ENCODE measurements around the gene ZNF268. TPM values are rescaled to one million over a fixed set of nuclear protein-coding genes. Genes with fewer than 3 reads are reported as not detected.
A peak's percentile ranks its signal among the peaks of the same experiment; 100 is the strongest.

The ZNF268 gene
- total RNA-seq, result 25.8 TPM

DNA sequence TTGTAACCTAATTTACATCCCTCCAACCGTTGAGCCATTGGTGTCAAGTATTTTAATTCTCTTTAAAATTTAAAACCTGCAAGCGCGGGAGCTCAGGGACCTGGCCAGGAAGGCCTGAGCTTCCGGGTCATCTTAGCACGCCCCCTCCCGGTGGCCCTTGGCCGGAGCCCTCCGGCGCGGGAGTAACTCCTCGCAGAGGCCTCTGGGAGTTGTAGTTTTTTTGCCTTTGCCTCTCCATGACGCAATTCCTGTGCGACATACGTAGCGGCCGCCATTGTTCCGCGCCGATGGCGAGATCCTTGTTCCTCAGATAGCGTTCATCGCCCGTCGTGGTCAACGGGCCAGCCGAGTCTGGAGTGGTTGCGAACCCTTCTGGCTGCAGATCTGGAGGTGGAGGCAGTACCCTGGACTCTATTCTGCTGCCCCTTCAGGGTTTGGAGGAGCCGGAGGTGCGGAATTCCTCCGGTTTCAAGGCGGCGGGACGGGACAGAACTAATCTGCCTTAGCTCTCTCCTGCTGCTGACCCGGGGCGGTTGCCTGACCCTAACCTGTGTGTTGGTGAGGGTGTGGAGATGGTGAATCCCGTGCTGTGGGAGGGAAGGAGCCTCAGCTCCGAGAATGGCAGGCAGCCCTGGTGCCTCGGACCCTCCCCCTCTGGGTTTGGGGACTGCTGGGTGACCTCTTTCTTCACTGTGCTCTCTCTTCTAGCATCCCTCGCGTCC lies at the start of gene ZNF268:
ZNF268 (plus strand) TSS at position 258 of the 722 bp plus-strand sequence. CDS start 503 bp downstream, outside the sequence.
- ATAC-seq, result peak; percentile 99
- DNase-seq (ENCODE audit: low spot score), result peak; percentile 95
- intact Hi-C loops (cut with DNase I), result no loop called here

DNA sequence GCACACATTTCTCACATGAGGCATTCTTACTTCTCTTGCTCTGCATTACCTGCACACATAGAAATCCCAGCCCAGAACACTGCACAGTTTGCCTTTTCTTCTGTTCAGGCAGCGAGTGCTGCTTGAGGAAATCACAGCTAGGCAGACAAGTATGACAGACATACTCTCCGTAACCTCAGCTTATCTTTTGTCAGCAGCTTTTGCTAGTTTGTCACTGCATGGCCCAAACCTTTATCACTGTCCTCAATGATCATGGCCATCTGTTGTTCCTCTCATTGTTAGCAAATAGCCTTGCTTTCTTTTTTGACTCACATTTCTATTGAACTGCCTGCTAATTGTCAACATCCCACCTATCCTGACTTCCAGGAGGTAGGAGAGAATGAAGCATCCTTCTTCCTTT lies 45.5 kb upstream of the ZNF268 start:
- ATAC-seq, result no peak
- DNase-seq (ENCODE audit: low spot score), result no peak
- intact Hi-C loops (cut with DNase I), result no loop called here

DNA sequence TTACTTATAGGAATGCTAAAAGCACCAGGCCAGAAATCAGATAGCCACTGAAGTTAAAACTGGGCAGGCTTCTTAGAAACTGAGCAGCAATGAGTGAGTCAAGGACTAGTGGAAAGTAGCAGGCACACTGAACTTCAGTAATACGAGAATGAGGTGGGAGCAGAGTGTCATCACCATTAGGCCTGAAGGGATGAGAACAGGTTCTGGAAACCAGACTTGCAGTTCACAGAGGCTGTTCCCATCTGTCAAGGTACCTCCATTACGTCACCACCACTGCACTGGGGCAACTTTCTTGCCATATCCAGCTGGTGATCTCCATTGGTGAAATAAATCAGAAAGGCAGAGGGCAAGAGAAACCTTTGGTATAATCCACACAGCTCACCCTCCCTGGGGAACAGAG lies 35.3 kb upstream of the ZNF268 start:
- DNase-seq (ENCODE audit: low spot score) (no peak), ATAC-seq (no peak)
- intact Hi-C loops (cut with DNase I), result no loop called here

DNA sequence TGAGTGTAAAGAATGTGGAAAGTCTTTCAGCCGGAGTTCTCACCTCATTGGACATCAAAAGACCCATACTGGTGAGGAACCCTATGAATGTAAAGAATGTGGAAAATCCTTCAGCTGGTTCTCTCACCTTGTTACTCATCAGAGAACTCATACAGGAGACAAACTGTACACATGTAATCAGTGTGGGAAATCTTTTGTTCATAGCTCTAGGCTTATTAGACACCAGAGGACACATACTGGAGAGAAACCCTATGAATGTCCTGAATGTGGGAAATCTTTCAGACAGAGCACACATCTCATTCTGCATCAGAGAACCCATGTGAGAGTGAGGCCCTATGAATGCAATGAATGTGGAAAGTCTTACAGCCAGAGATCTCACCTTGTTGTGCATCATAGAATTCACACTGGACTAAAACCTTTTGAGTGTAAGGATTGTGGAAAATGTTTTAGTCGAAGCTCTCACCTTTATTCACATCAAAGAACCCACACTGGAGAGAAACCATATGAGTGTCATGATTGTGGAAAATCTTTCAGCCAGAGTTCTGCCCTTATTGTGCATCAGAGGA lies 25.1 kb upstream of the ZNF268 start:
- intact Hi-C loops (cut with DNase I), result no loop called here
- ATAC-seq (no peak), DNase-seq (ENCODE audit: low spot score) (no peak)

DNA sequence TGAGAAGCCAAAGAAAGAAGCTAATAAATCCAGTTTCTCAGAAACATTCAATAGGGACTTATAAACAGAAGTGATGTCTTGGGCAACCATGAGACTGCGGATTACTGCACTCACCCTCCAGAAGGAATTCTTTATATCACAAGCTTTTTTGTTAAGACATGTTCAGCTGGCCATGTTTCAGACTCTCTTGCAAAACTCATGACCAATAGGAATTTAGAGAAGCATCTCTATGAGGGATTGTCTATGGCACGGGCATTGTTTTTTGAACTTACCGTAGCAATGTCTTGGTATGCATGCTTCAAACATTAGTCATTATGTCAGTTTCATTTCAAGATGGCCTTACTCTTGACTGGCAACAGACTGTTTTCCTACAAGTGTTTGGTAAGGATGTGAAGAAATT lies 15.5 kb upstream of the ZNF268 start:
- ATAC-seq (no peak), DNase-seq (ENCODE audit: low spot score) (no peak)
- intact Hi-C loops (cut with DNase I), result no loop called here

GRCh38 chr12:133172491-133172890 lies 8.8 kb upstream of the ZNF268 start:
- intact Hi-C loops (cut with DNase I), result no loop called here
- no peak for DNase-seq (ENCODE audit: low spot score)
- ATAC-seq, result no peak

GRCh38 chr12:133174901-133175300 lies 6.4 kb upstream of the ZNF268 start:
- intact Hi-C loops (cut with DNase I), result no loop called here
- ATAC-seq (no peak), DNase-seq (ENCODE audit: low spot score) (no peak)

GRCh38 chr12:133180669-133181068 lies 626 bp upstream of the ZNF268 start:
- DNase-seq (ENCODE audit: low spot score) (no peak), ATAC-seq (no peak)
- intact Hi-C loops (cut with DNase I), result no loop called here

- intact Hi-C loops (cut with DNase I), result no loop called here
- ATAC-seq, result no peak
- DNase-seq (ENCODE audit: low spot score), result no peak
These were observed 8.9 kb downstream of the ZNF268 start for GRCh38 chr12:133190176-133190575.

DNA sequence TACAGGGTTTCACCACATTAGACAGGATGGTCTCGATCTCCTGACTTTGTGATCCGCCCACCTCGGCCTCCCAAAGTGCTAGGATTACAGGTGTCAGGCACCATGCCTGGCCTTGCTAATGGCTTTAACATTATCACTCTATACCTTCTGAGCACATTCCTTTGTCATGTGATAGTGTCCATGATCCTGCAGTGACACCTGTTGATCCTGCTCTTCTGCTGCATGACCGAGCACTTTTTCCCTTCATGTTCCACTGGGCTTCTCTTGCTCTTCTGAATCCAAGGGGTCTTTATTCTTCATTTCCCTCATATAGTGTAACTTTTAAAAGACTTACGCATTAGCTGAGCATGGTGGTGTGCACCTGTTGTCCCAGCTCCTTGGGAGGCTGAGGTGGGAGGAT lies 11.6 kb downstream of the ZNF268 start:
- DNase-seq (ENCODE audit: low spot score), result no peak
- intact Hi-C loops (cut with DNase I), result no loop called here
- no peak for ATAC-seq

DNA sequence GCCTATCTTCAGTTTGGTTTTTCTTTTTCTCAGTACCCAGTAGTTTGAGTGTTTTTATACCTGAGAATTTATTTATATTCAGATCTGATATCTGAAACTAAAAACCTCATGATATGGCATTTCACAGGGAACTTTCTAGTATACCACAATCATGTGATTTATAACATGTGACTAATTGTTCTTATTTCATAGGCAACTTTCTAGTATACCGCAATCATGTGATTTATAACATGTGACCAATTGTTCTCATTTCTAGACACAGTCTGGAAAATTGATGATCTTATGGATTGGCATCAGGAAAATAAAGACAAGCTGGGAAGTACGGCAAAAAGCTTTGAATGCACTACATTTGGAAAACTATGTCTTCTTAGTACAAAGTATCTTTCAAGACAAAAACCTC lies 20.6 kb downstream of the ZNF268 start:
- intact Hi-C loops (cut with DNase I), result no loop called here
- no peak for ATAC-seq
- no peak for DNase-seq (ENCODE audit: low spot score)

DNA sequence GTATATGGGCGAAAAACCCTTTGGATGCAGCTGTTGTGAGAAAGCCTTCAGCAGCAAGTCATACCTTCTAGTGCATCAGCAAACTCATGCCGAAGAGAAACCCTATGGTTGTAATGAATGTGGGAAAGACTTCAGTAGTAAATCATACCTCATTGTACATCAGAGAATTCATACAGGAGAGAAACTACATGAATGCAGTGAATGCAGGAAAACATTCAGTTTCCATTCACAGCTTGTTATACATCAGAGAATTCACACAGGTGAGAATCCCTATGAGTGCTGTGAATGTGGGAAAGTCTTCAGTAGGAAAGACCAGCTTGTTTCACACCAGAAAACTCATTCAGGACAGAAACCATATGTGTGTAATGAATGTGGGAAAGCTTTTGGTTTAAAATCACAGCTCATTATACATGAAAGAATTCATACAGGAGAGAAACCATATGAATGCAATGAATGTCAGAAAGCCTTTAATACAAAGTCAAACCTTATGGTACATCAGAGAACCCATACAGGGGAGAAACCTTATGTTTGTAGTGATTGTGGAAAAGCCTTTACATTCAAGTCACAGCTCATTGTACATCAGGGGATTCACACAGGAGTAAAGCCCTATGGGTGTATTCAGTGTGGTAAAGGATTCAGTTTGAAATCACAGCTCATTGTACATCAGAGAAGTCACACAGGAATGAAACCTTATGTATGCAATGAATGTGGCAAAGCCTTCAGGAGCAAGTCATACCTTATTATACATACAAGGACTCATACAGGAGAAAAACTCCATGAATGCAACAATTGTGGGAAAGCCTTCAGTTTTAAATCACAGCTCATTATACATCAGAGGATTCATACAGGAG lies 21.4 kb downstream of the ZNF268 start:
- intact Hi-C loops (cut with DNase I), result no loop called here
- ATAC-seq, result no peak
- DNase-seq (ENCODE audit: low spot score), result no peak

DNA sequence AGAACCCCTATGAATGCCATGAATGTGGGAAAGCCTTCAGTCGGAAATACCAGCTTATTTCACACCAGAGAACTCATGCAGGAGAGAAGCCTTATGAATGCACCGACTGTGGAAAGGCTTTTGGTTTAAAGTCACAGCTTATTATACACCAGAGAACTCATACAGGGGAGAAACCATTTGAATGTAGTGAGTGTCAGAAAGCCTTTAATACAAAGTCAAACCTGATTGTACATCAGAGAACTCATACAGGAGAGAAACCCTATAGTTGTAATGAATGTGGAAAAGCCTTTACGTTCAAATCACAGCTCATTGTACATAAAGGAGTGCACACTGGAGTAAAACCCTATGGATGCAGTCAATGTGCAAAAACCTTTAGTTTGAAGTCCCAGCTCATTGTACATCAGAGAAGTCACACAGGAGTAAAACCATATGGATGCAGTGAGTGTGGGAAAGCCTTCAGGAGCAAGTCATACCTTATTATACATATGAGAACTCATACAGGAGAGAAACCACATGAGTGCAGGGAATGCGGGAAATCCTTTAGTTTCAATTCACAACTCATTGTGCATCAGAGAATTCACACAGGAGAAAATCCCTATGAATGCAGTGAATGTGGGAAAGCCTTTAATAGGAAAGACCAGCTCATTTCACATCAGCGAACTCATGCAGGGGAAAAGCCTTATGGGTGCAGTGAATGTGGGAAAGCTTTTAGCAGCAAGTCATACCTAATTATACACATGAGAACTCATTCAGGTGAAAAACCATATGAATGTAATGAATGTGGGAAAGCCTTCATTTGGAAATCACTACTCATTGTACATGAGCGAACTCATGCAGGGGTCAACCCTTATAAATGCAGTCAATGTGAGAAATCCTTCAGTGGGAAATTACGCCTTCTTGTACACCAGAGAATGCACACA lies 22.3 kb downstream of the ZNF268 start:
- intact Hi-C loops (cut with DNase I), result no loop called here

GRCh38 chr12:133204264-133204603 lies 22.9 kb downstream of the ZNF268 start:
- DNase-seq (ENCODE audit: low spot score) (no peak), ATAC-seq (no peak)
- intact Hi-C loops (cut with DNase I), result no loop called here

More for the DNA sequence above, 22.3 kb downstream of the ZNF268 start:
- ATAC-seq, result no peak
- no peak for DNase-seq (ENCODE audit: low spot score)

DNA sequence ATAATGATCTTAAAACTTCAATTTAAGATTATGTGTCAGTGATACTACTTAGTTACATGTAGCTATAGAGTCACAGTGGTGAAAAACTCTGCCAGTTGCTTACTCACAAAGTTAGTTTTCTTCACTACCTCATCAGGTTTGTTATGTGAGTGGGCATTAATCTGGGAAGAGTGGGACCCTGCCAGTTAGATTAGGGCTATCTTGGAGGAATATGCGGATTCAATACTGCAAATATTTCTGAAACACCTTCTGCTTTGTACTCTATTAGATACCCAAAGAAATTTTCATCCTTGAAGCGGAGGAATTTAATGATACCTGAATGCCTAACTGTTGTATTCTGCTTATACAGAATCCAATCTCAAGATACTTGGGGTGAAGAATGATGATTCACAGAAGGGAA lies 25.1 kb downstream of the ZNF268 start:
- DNase-seq (ENCODE audit: low spot score) (no peak), ATAC-seq (no peak)
- intact Hi-C loops (cut with DNase I), result no loop called here

DNA sequence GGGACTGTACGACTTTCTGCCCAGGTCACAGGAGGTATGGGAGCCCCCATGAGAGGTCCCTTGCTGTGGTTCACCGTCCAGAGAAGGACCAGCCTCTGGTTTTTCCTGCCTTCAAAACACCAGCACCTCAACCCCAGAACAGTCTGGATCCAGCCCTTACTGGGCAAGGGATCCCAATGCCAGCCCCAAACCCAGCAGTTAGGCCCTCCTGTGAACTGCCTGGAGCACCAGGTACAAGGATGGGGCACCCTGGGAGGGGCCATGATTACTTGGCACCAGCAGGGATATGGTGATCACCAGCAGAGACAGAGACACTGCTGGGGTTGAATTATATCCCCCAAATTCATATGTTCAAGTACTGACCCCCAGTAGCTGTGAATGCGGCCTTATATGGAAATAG lies 34.4 kb downstream of the ZNF268 start:
- ATAC-seq, result no peak

DNA sequence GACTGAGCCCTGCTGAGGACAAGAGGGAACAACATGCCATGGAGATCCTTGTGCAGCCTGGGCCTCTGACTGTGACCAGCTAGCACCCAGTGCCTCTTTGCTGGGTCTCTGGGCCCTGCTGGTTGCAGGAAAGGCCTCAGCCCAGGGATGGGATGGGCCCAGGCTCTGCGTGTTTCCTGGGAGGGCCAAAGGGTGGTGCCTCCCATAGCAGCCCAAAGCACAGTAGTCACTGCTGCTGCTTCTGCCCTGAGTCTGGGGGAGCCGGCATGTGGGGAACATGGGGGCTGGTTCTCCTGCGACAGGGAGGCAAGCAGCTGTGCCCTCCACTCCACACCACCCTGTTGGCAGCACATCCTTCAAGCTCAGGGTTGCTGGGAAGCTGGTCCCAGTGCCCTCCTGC lies 35.9 kb downstream of the ZNF268 start:
- DNase-seq (ENCODE audit: low spot score) (no peak), ATAC-seq (no peak)
- intact Hi-C loops (cut with DNase I), result no loop called here

More for the DNA sequence above, 34.4 kb downstream of the ZNF268 start:
- DNase-seq (ENCODE audit: low spot score), result no peak
- intact Hi-C loops (cut with DNase I), result no loop called here

GRCh38 chr12:133220521-133220920 lies 39.2 kb downstream of the ZNF268 start:
- DNase-seq (ENCODE audit: low spot score) (no peak), ATAC-seq (no peak)
- intact Hi-C loops (cut with DNase I), result no loop called here

DNA sequence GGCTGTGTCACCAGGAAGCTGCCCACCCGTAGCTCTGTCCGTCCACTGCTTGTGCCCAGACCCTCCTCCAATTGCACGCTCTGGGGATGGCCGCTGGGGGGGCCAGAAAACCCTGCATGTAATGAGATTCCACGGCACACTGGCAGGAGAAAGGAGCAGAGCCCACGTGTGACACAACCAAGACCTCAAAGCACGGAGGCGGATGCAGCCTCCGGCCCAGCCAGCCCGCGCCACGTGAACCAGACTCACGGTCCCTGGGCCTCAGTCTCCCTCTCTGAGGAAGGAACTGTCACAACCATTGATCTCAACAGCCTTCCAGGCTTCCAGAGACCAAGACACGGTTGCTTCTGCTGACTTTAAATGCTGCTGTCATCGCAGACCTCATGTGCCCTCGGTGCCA lies 39.9 kb downstream of the ZNF268 start:
- DNase-seq (ENCODE audit: low spot score) (no peak), ATAC-seq (no peak)
- intact Hi-C loops (cut with DNase I), result no loop called here

All from sciatic nerve (tissue), 2 donors.